GM23248 (cell line): ENCODE results near the gene AFM. TPM values are rescaled to one million over a fixed set of nuclear protein-coding genes. Genes with fewer than 3 reads are reported as not detected.

Experiments
- DNase-seq: peaks from one replicate; pipeline ENCODE4 v3.0.0-alpha.2; 2015
- H2AFZ ChIP-seq: fragments of 200-600 bp; sonication (generic); 2 replicates; pipeline ENCODE4 v1.6.1; 2016; ENCODE audit warnings: antibody characterized with exemption
- H3F3A ChIP-seq: fragments of 200-600 bp; sonication (generic); 2 replicates; pipeline ENCODE4 v1.6.1; 2016; ENCODE audit warnings: mild to moderate bottlenecking, antibody characterized with exemption, mixed run types; ENCODE audit not compliant: insufficient read depth
- H3K27ac ChIP-seq: fragments of 200-600 bp; sonication (generic); 2 replicates; pipeline ENCODE4 v1.5.1; 2016; ENCODE audit warnings: mild to moderate bottlenecking
- H3K27me3 ChIP-seq: fragments of 200-600 bp; sonication (generic); replicated peaks from 2 replicates; pipeline ENCODE4 v1.6.1; 2016; ENCODE audit warnings: mild to moderate bottlenecking; ENCODE audit not compliant: insufficient read depth
- H3K36me3 ChIP-seq: fragments of 200-600 bp; sonication (generic); 2 replicates; pipeline ENCODE4 v1.6.1; 2016; ENCODE audit warnings: low read depth, mild to moderate bottlenecking
- H3K4me1 ChIP-seq: fragments of 200-600 bp; sonication (generic); 2 replicates; pipeline ENCODE4 v1.6.1; 2016; ENCODE audit warnings: mild to moderate bottlenecking; ENCODE audit not compliant: insufficient read depth
- H3K4me2 ChIP-seq: fragments of 200-600 bp; sonication (generic); one replicate; pipeline ENCODE4 v1.6.1; 2016; ENCODE audit warnings: mild to moderate bottlenecking; ENCODE audit not compliant: unreplicated experiment
- H3K4me3 ChIP-seq: fragments of 200-600 bp; sonication (generic); 2 replicates; pipeline ENCODE4 v1.5.1; 2016; ENCODE audit warnings: mild to moderate bottlenecking
- H3K79me2 ChIP-seq: fragments of 200-600 bp; sonication (generic); 2 replicates; pipeline ENCODE4 v1.6.1; 2016; ENCODE audit warnings: mild to moderate bottlenecking; ENCODE audit not compliant: insufficient read depth
- H3K9ac ChIP-seq: fragments of 200-600 bp; sonication (generic); 2 replicates; pipeline ENCODE4 v1.6.1; 2016; ENCODE audit warnings: mild to moderate bottlenecking
- H3K9me2 ChIP-seq: fragments of 200-600 bp; sonication (generic); 2 replicates; pipeline ENCODE4 v1.6.1; 2016; ENCODE audit warnings: mixed run types, mild to moderate bottlenecking, moderate library complexity; ENCODE audit not compliant: insufficient read depth
- H3K9me3 ChIP-seq: fragments of 200-600 bp; sonication (generic); one replicate; pipeline ENCODE4 v1.6.1; 2017; ENCODE audit warnings: low read depth
- H4K20me1 ChIP-seq: fragments of 200-600 bp; sonication (generic); 2 replicates; pipeline ENCODE4 v1.6.0; 2016; ENCODE audit not compliant: insufficient read depth
- EZH2 ChIP-seq: fragments of 200-600 bp; sonication (generic); IDR thresholded peaks from 2 replicates; pipeline ENCODE4 v1.6.1; 2018; ENCODE audit warnings: antibody characterized with exemption, mild to moderate bottlenecking; ENCODE audit not compliant: insufficient read depth, poor library complexity, severe bottlenecking
- EZH2phosphoT487 ChIP-seq: fragments of 200-600 bp; sonication (generic); IDR thresholded peaks from 2 replicates; pipeline ENCODE4 v1.6.1; 2018; ENCODE audit warnings: antibody characterized with exemption, moderate library complexity, mild to moderate bottlenecking, low read depth; ENCODE audit not compliant: insufficient read depth
- WGBS, 2 experiments: methylation state at CpG; one replicate each; pipeline ENCODE4 v1.1.6; 2015 to 2017; ENCODE audit warnings: low lambda C conversion rate in 2 of 2, low coverage in 1 of 2; ENCODE audit errors: missing lambda C conversion rate in 2 of 2; 5-methylcytosine and 5-hydroxymethylcytosine counted together
- in situ Hi-C: fragments of 300-500 bp; cut with MboI; formaldehyde crosslinking; loops from 2 replicates; pipeline ENCODE4 v1.15.0; 2020
- polyA plus RNA-seq: library from polyadenylated mRNA; unstranded; fragments of >200 nt; fragmentation: Nextera tagmentation; extraction: Ambion mirVana; gene quantifications from 2 replicates; pipeline ENCODE4 v1.2.1, GENCODE V29; 2016
- total RNA-seq: library from RNA; depleted of rRNA; stranded (reverse); fragments of >200 nt; shearing (Covaris generic); gene quantifications from 2 replicates; pipeline ENCODE4 v1.2.3, GENCODE V29; 2014

The AFM gene
- total and polyA plus RNA-seq, 2 experiments from 2014 or later, result not detected

GRCh38 chr4:73446336-73446938 lies 35.1 kb upstream of the AFM start:
- H3K27ac ChIP-seq, result no peak overlapping the region
- 47 to 51% methylated on average over 4 of the region's 4 CpGs for WGBS, 2 experiments
- peak; percentile 77 for DNase-seq

GRCh38 chr4:73447671-73448070 lies 33.9 kb upstream of the AFM start:
- H4K20me1 ChIP-seq, result no peaks in the 10 kb centered on the region
- H3K36me3 ChIP-seq, result no peaks in the 10 kb centered on the region
- H2AFZ ChIP-seq, result no peak overlapping the region
- no peak overlapping the region for H3K9ac ChIP-seq
- H3K79me2 ChIP-seq, result no peaks in the 10 kb centered on the region
- TF ChIP-seq EZH2phosphoT487 (no peak), EZH2 (no peak)
- no peaks in the 10 kb centered on the region for H3K9me2 ChIP-seq
- H3K4me2 ChIP-seq, result no peak overlapping the region
- H3K27me3 ChIP-seq, result 0 out of 2 replicates have a peak, but pooled peaks cover 3% of the 10 kb centered on the region
- H3K27ac ChIP-seq, result no peak overlapping the region
- H3K9me3 ChIP-seq, result no peaks in the 10 kb centered on the region
- in situ Hi-C loops, result no loop called here
- H3K4me1 ChIP-seq, result peaks cover 40% of the 10 kb centered on the region
- DNase-seq, result peak; percentile 62
- WGBS, 2 experiments, result 52 to 54% methylated on average over 4 of the region's 4 CpGs
- peaks cover 20% of the 10 kb centered on the region for H3F3A ChIP-seq
- H3K4me3 ChIP-seq, result no peak overlapping the region

More at GRCh38 chr4:73446336-73446938, 35.1 kb upstream of the AFM start:
- in situ Hi-C loops, result no loop called here
- TF ChIP-seq EZH2 (no peak), EZH2phosphoT487 (no peak)
- H3K9me2 ChIP-seq, result no peaks in the 10 kb centered on the region
- H3K9ac ChIP-seq, result no peak overlapping the region
- peaks cover 14% of the 10 kb centered on the region for H3F3A ChIP-seq
- H3K9me3 ChIP-seq, result no peaks in the 10 kb centered on the region
- no peak overlapping the region for H2AFZ ChIP-seq
- H3K79me2 ChIP-seq, result no peaks in the 10 kb centered on the region
- H3K27me3 ChIP-seq, result 0 out of 2 replicates have a peak, but pooled peaks cover 3% of the 10 kb centered on the region
- H3K36me3 ChIP-seq, result no peaks in the 10 kb centered on the region
- no peak overlapping the region for H3K4me3 ChIP-seq
- peaks cover 32% of the 10 kb centered on the region for H3K4me1 ChIP-seq
- no peaks in the 10 kb centered on the region for H4K20me1 ChIP-seq
- H3K4me2 ChIP-seq, result no peak overlapping the region

DNA sequence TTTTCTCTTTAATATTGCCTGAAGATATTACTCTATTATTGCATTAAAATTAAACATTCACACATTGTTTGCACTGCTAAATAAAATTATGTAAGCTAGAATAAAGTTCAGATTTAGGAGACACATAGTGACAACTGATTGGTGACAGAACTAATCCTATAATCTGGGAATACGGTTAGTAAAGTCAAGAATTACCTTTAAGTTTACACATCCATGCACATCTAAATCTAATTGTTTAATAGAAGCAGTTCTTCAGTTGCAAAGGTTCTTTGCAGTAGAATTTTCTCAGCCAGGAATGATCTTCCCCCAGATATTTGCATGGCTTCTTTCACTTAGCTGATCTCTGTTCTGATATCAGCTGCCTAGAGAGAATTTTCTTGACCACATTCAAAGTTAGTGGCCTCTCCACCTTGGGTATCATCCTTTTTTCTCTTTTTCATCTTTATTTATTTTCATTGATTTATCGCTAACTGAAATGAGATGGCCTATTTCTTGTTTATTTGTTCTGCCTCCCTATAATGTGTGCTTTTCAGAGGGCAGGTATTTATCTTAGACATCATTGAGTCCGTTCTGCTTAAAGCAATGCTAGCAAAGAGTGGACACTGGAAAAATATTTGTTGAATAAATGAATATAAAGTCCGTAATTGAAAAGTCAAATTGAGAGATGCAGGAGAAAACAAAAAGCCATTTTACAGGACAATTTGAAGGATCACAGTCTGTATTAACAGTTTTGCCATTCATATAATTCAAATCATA lies 32.9 kb upstream of the AFM start:
- H3K36me3 ChIP-seq, result no peaks in the 10 kb centered on the region
- WGBS, 2 experiments, result 95 to 96% methylated on average over 4 of the region's 4 CpGs
- no peak for TF ChIP-seq EZH2
- peaks cover 20% of the 10 kb centered on the region for H3F3A ChIP-seq
- no peak overlapping the region for H3K27ac ChIP-seq
- H3K9me3 ChIP-seq, result no peaks in the 10 kb centered on the region
- H3K4me1 ChIP-seq, result peaks cover 40% of the 10 kb centered on the region
- H3K9me2 ChIP-seq, result no peaks in the 10 kb centered on the region
- H3K27me3 ChIP-seq, result 0 out of 2 replicates have a peak, but pooled peaks cover 3% of the 10 kb centered on the region
- H4K20me1 ChIP-seq, result no peaks in the 10 kb centered on the region
- no peaks in the 10 kb centered on the region for H3K79me2 ChIP-seq
- H3K9ac ChIP-seq, result no peak overlapping the region
- in situ Hi-C loops, result no loop called here
- no peak overlapping the region for H2AFZ ChIP-seq
- no peak overlapping the region for H3K4me3 ChIP-seq
- H3K4me2 ChIP-seq, result no peak overlapping the region
- no peak for DNase-seq

- H3K36me3 ChIP-seq, result no peaks in the 10 kb centered on the region
- H3K4me3 ChIP-seq, result peak overlapping the region; percentile 41
- 39 to 44% methylated on average over 9 of the region's 9 CpGs for whole genome bisulfite sequencing, 2 experiments
- H3K9me3 ChIP-seq, result no peaks in the 10 kb centered on the region
- TF ChIP-seq EZH2, result no peak
- TF ChIP-seq EZH2phosphoT487, result no peak
- no peaks in the 10 kb centered on the region for H4K20me1 ChIP-seq
- no peaks in the 10 kb centered on the region for H3K9me2 ChIP-seq
- H3K4me2 ChIP-seq, result peak overlapping the region; percentile 61
- H2AFZ ChIP-seq, result peak overlapping the region; percentile 80
- peaks cover 40% of the 10 kb centered on the region for H3K4me1 ChIP-seq
- in situ Hi-C loops, result no loop called here
- peak overlapping the region; percentile 93 for H3K27ac ChIP-seq
- no peaks in the 10 kb centered on the region for H3K27me3 ChIP-seq
- DNase-seq, result peak; percentile 95
- no peaks in the 10 kb centered on the region for H3K79me2 ChIP-seq
- H3K9ac ChIP-seq, result peak overlapping the region; percentile 61
- H3F3A ChIP-seq, result peaks cover 20% of the 10 kb centered on the region
These were observed 31.0 kb upstream of the AFM start for GRCh38 chr4:73450398-73451004.
